H9 (cell line): ENCODE data around the gene CCDC28A. TPM values are rescaled to one million over a fixed set of nuclear protein-coding genes. Genes with fewer than 3 reads are reported as not detected.

Source experiments
- DNase-seq: peaks from one replicate; pipeline ENCODE4 v3.0.0-alpha.2; 2017
- H2AFZ ChIP-seq: one replicate; pipeline ENCODE4 v1.6.1; 2013; ENCODE audit warnings: mild to moderate bottlenecking, low read length, control low read depth, moderate library complexity
- H2AK5ac ChIP-seq: 2 replicates; pipeline ENCODE4 v1.6.1; 2013; ENCODE audit warnings: low read length, control low read depth, mixed read lengths; ENCODE audit not compliant: insufficient read length
- H2BK120ac ChIP-seq: one replicate; pipeline ENCODE4 v1.6.1; 2013; ENCODE audit warnings: low read depth, mild to moderate bottlenecking, low read length, control low read depth, inconsistent platforms; ENCODE audit not compliant: poor library complexity, severe bottlenecking
- H2BK12ac ChIP-seq: 2 replicates; pipeline ENCODE4 v1.6.1; 2013; ENCODE audit warnings: low read length, control low read depth, mixed read lengths, low read depth; ENCODE audit not compliant: insufficient read length
- H2BK15ac ChIP-seq: 2 replicates; pipeline ENCODE4 v1.6.1; 2013; ENCODE audit warnings: low read depth, low read length, control low read depth
- H2BK20ac ChIP-seq: one replicate; pipeline ENCODE4 v1.6.1; 2013; ENCODE audit warnings: low read depth, mild to moderate bottlenecking, low read length, control low read depth, inconsistent platforms; ENCODE audit not compliant: poor library complexity, severe bottlenecking
- H2BK5ac ChIP-seq: 2 replicates; pipeline ENCODE4 v1.6.1; 2013; ENCODE audit warnings: low read length, control low read depth, mixed read lengths; ENCODE audit not compliant: insufficient read length
- H3K14ac ChIP-seq: 2 replicates; pipeline ENCODE4 v1.6.1; 2013; ENCODE audit warnings: low read length, control low read depth; ENCODE audit not compliant: insufficient read depth
- H3K18ac ChIP-seq: 2 replicates; pipeline ENCODE4 v1.6.1; 2013; ENCODE audit warnings: low read depth, mild to moderate bottlenecking, mixed read lengths, low read length, control low read depth; ENCODE audit not compliant: insufficient read length
- H3K23ac ChIP-seq: 2 replicates; pipeline ENCODE4 v1.6.1; 2013; ENCODE audit warnings: low read length, control low read depth, mixed read lengths, low read depth; ENCODE audit not compliant: insufficient read length
- H3K23me2 ChIP-seq: 2 replicates; pipeline ENCODE4 v1.6.1; 2013; ENCODE audit warnings: low read depth, mild to moderate bottlenecking, mixed read lengths, low read length, control low read depth; ENCODE audit not compliant: insufficient read length, poor library complexity, severe bottlenecking
- H3K27ac ChIP-seq: 2 replicates; pipeline ENCODE4 v1.5.1; 2013; ENCODE audit warnings: low read length, control low read depth, mixed read lengths, low read depth; ENCODE audit not compliant: insufficient read length
- H3K27me3 ChIP-seq: 2 replicates; pipeline ENCODE4 v1.6.1; 2013; ENCODE audit warnings: low read length, control low read depth, inconsistent platforms; ENCODE audit not compliant: insufficient read depth
- H3K4ac ChIP-seq: 2 replicates; pipeline ENCODE4 v1.6.1; 2013; ENCODE audit warnings: low read depth, mild to moderate bottlenecking, control low read depth, inconsistent platforms, low read length, moderate library complexity
- H3K4me1 ChIP-seq: 2 replicates; pipeline ENCODE4 v1.6.1; 2013; ENCODE audit warnings: low read length, control low read depth, inconsistent platforms; ENCODE audit not compliant: insufficient read depth
- H3K4me2 ChIP-seq: 2 replicates; pipeline ENCODE4 v1.6.1; 2013; ENCODE audit warnings: low read length, control low read depth, mixed read lengths; ENCODE audit not compliant: insufficient read length, insufficient read depth
- H3K56ac ChIP-seq: 2 replicates; pipeline ENCODE4 v1.6.1; 2013; ENCODE audit warnings: low read depth, mild to moderate bottlenecking, mixed read lengths, low read length, control low read depth; ENCODE audit not compliant: insufficient read length
- H3K79me1 ChIP-seq: 2 replicates; pipeline ENCODE4 v1.6.1; 2013; ENCODE audit warnings: low read depth, mild to moderate bottlenecking, moderate library complexity, low read length, control low read depth, inconsistent platforms; ENCODE audit not compliant: insufficient read depth, poor library complexity, severe bottlenecking
- H3K79me2 ChIP-seq: 2 replicates; pipeline ENCODE4 v1.6.1; 2013; ENCODE audit warnings: low read length, control low read depth, inconsistent platforms; ENCODE audit not compliant: insufficient read depth
- H3K9ac ChIP-seq: 2 replicates; pipeline ENCODE4 v1.6.1; 2013; ENCODE audit warnings: low read length, control low read depth, mixed read lengths; ENCODE audit not compliant: insufficient read length; ENCODE audit errors: extremely low read depth
- H3K9me3 ChIP-seq: one replicate; pipeline ENCODE4 v1.6.1; 2013; ENCODE audit warnings: low read depth, low read length, inconsistent platforms; ENCODE audit not compliant: control insufficient read depth
- H3T11ph ChIP-seq: one replicate; pipeline ENCODE4 v1.6.1; 2013; ENCODE audit warnings: mild to moderate bottlenecking, low read length, control low read depth, inconsistent platforms
- H4K20me1 ChIP-seq: one replicate; pipeline ENCODE4 v1.6.1; 2013; ENCODE audit not compliant: control insufficient read depth, insufficient read length, insufficient read depth
- H4K5ac ChIP-seq: 2 replicates; pipeline ENCODE4 v1.6.1; 2013; ENCODE audit warnings: low read depth, mild to moderate bottlenecking, mixed read lengths, low read length, control low read depth; ENCODE audit not compliant: insufficient read length
- H4K8ac ChIP-seq: replicated peaks from 2 replicates; pipeline ENCODE4 v1.6.1; 2013; ENCODE audit warnings: low read length, control low read depth, mixed read lengths, low read depth; ENCODE audit not compliant: insufficient read length
- H4K91ac ChIP-seq: 2 replicates; pipeline ENCODE4 v1.6.1; 2013; ENCODE audit warnings: low read depth, mild to moderate bottlenecking, moderate library complexity, mixed read lengths, low read length, control low read depth; ENCODE audit not compliant: insufficient read length
- H3K27ac Mint-ChIP-seq, 3 experiments: 2 replicates in 2 of 3; 3 replicates in 1 of 3; pipeline ENCODE4 v1.8.0; 2020 to 2021; ENCODE audit warnings: mixed read lengths in 3 of 3, mild to moderate bottlenecking in 1 of 3, moderate library complexity in 1 of 3
- H3K27me3 Mint-ChIP-seq: 2 replicates; pipeline ENCODE4 v1.8.0; 2021; ENCODE audit warnings: low read depth, mild to moderate bottlenecking, moderate library complexity, mixed read lengths
- H3K36me3 Mint-ChIP-seq, 3 experiments: 2 replicates in 2 of 3; 3 replicates in 1 of 3; pipeline ENCODE4 v1.8.0; 2020 to 2021; ENCODE audit warnings: low read depth in 3 of 3, mixed read lengths in 3 of 3; ENCODE audit not compliant: insufficient read depth in 1 of 3
- H3K4me1 Mint-ChIP-seq, 2 experiments: 2 replicates each; pipeline ENCODE4 v1.8.0; 2020; ENCODE audit warnings: mixed read lengths in 2 of 2
- H3K4me3 Mint-ChIP-seq, 2 experiments: 2 replicates in 1 of 2; 3 replicates in 1 of 2; pipeline ENCODE4 v1.8.0; 2020 to 2021; ENCODE audit warnings: mild to moderate bottlenecking in 2 of 2, mixed read lengths in 2 of 2, moderate library complexity in 1 of 2
- H3K9me3 Mint-ChIP-seq, 2 experiments: 2 replicates in 1 of 2; 3 replicates in 1 of 2; pipeline ENCODE4 v1.8.0; 2020; ENCODE audit warnings: mild to moderate bottlenecking in 2 of 2, mixed read lengths in 2 of 2, moderate library complexity in 1 of 2
- WGBS: extraction: QIAGEN DNeasy Blood & Tissue Kit; methylation state at CpG from one replicate; pipeline ENCODE4 v1.1.7; 2013; ENCODE audit warnings: missing lambda C conversion rate, low lambda C conversion rate, mixed read lengths; ENCODE audit not compliant: insufficient read length; ENCODE audit errors: extremely low coverage; 5-methylcytosine and 5-hydroxymethylcytosine counted together
- total RNA-seq: library from RNA; stranded (reverse); gene quantifications from 2 replicates; pipeline ENCODE4 v1.2.1, GENCODE V29; 2021
- TF ChIP-seq, protein P1 (sequence below): fragments of 200-600 bp; sonication (generic); conservative IDR thresholded peaks from 3 replicates; pipeline ENCODE4 v1.8.0; 2021; ENCODE audit warnings: antibody characterized with exemption, mild to moderate bottlenecking

The CCDC28A gene
- total RNA-seq, 1 experiment from 2014 or later: 12.9 TPM

GRCh38 chr6:138757136-138757535, 16.4 kb upstream of the CCDC28A start:
- Histone ChIP-seq H3K4me1 (no peaks in the 10 kb centered on the region), H2AK5ac (no peak overlapping the region), H2AFZ (no peak overlapping the region), H4K8ac (no peak overlapping the region), H2BK15ac (no peak overlapping the region), H3K14ac (no peak overlapping the region), H3K27ac (no peak overlapping the region), H3K23ac (no peak overlapping the region), H2BK5ac (no peak overlapping the region), H4K20me1 (no peaks in the 10 kb centered on the region), H3K9ac (no peak overlapping the region), H4K5ac (no peak overlapping the region), H3K9me3 (no peaks in the 10 kb centered on the region), H3K18ac (no peak overlapping the region), H3K27me3 (no peaks in the 10 kb centered on the region), H3K79me2 (no peaks in the 10 kb centered on the region), H2BK120ac (no peak overlapping the region), H3K4ac (no peak overlapping the region), H4K91ac (no peak overlapping the region), H2BK12ac (no peak overlapping the region), H2BK20ac (no peak overlapping the region), H3K56ac (no peak overlapping the region), H3T11ph (no peak overlapping the region), H3K23me2 (no peaks in the 10 kb centered on the region), H3K79me1 (no peaks in the 10 kb centered on the region), H3K4me2 (no peak overlapping the region)
- no CpG with 5 or more reads among the region's 4 CpGs for WGBS
- H3K27ac Mint-ChIP-seq: no peak overlapping the region
- no peaks in the 10 kb centered on the region; a peak in 1 of 5 replicates for H3K9me3 Mint-ChIP-seq
- no peak for DNase-seq
- H3K27me3 Mint-ChIP-seq: no peaks in the 10 kb centered on the region
- H3K36me3 Mint-ChIP-seq: no peaks in the 10 kb centered on the region
- H3K4me1 Mint-ChIP-seq: peaks cover 0 to under 1% of the 10 kb centered on the region in 2 experiments; a peak in 2 of 4 replicates
- no peak overlapping the region for H3K4me3 Mint-ChIP-seq
- TF ChIP-seq, protein P1, sequence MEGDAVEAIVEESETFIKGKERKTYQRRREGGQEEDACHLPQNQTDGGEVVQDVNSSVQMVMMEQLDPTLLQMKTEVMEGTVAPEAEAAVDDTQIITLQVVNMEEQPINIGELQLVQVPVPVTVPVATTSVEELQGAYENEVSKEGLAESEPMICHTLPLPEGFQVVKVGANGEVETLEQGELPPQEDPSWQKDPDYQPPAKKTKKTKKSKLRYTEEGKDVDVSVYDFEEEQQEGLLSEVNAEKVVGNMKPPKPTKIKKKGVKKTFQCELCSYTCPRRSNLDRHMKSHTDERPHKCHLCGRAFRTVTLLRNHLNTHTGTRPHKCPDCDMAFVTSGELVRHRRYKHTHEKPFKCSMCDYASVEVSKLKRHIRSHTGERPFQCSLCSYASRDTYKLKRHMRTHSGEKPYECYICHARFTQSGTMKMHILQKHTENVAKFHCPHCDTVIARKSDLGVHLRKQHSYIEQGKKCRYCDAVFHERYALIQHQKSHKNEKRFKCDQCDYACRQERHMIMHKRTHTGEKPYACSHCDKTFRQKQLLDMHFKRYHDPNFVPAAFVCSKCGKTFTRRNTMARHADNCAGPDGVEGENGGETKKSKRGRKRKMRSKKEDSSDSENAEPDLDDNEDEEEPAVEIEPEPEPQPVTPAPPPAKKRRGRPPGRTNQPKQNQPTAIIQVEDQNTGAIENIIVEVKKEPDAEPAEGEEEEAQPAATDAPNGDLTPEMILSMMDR: no peak
